Measurements from ENCODE around the gene ZBTB7A.
"Not testable (repeated sequence)": the region's sequence is repeated elsewhere in the genome, so short reads cannot be mapped to it uniquely, and the experiment has no call there.

Gene ZBTB7A

DNA sequence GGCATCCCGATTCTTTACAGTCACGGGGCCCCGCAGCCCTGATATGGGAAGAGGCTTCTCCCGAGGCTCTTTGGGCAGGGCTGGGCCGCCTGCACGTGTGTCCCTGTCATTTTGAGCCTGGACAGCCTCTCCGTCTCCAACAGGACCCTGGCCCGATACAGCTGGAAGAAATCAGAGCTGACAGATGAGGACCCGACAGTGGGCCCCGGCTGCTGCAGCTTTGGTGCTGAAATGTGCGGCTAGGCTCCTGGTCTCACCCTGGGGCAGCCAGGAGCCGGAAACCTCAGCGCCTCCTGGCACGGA is 55.9 kb downstream of the ZBTB7A start:
- Histone ChIP-seq H3K4me3 (ENCODE audit: low read length) (peak overlapping the region; percentile 21), H3K27me3 (ENCODE audit: control insufficient read depth, insufficient read depth, low read length) (no peaks in the 10 kb centered on the region), H3K27ac (ENCODE audit: low read depth, low read length) (peak overlapping the region; percentile 83), H3K4me1 (ENCODE audit: control insufficient read depth, insufficient read depth, low read length) (peaks cover 56% of the 10 kb centered on the region), H3K9ac (ENCODE audit: low read length) (peak overlapping the region; percentile 6), H3K36me3 (ENCODE audit: control insufficient read depth, insufficient read depth, low read length) (peaks cover 14% of the 10 kb centered on the region)

DNA sequence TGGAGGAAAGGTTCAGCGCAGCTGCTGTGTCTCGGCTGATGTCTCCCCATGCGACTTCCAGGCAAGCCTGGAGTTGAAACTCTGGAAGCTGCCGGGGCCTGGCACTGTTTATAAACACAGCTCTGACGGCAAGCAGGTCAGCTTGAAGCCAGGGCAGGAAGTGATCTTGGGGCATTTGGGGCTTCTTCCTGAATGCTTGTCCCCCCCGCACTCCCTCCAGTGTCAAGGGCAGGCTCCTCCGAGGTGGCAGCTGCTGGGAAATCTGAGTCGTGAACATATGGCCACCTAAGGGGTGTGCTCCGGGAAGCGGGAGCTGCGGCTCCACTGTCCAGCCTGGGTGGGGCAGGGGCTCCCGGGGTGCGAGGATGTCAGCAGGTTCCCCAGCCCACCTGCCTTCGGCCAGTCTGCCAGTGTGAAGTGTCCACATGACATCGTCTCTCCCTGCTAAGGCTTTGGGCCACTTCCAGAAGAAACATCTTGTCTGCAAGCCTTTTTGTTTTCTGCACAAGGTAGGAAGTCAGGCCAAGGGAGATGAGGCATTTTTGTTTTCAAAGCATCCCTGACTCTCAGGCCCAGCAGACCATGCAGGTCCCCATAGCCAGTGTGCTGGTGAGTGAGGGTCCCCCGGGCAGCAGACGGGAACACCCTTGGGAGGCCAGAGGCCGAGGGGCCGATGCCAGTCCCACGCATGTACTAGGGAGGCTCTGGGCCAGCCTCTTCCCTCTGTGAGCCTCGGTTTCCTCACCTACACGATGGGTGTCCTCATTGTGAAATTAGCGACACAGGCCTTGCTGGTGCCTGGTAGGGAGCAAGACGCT is 56.5 kb downstream of the ZBTB7A start:
- H3K4me3 ChIP-seq (ENCODE audit: low read length): peak overlapping the region; percentile 21

DNA sequence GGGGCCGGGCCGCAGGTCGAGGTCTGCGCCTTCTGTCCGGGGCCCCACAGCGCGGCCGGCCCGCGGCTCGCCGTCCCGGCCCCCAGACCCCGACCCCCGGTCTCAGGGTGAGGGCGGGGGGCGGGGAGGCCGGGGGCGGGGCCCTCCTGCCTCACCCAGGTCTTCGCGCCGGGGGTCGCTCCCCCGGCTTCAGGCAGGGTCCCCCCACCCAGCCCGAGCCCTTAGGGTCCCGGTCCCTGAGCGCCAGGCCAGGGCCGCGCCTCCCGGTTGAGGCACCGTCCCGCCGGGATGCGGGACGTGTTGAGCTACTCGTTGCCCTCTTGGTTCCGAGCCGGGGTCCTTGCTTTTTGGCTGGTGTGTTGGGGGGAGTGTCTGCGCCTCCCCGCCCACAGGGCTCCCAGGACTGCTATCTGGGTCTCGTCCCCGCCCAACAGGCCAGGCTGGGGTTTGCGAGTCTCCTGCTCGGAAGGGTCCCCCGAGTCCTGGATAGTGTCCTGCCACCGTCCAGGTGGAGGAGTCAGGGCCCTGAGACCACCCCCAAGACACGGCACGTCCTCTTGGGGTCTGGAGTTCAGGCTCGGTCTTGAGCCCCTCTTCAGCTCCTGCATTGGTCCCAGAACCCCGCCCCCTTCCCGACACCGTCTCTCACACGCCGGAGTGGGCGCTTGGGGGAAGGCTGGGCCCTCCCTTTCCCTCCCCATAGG is 58.7 kb downstream of the ZBTB7A start:
- Histone ChIP-seq H3K36me3 (ENCODE audit: control insufficient read depth, insufficient read depth, low read length) (peaks cover 4% of the 10 kb centered on the region), H3K27ac (ENCODE audit: low read depth, low read length) (peak overlapping the region; percentile 83), H3K9ac (ENCODE audit: low read length) (peak overlapping the region; percentile 77), H3K4me1 (ENCODE audit: control insufficient read depth, insufficient read depth, low read length) (peaks cover 35% of the 10 kb centered on the region), H3K27me3 (ENCODE audit: control insufficient read depth, insufficient read depth, low read length) (no peaks in the 10 kb centered on the region), H3K4me3 (ENCODE audit: low read length) (peak overlapping the region; percentile 97)

More for the DNA sequence above, 56.5 kb downstream of the ZBTB7A start:
- peaks cover 14% of the 10 kb centered on the region for H3K36me3 ChIP-seq (ENCODE audit: control insufficient read depth, insufficient read depth, low read length)
- peak overlapping the region; percentile 24 for H3K9ac ChIP-seq (ENCODE audit: low read length)
- H3K27ac ChIP-seq (ENCODE audit: low read depth, low read length): peak overlapping the region; percentile 83
- no peaks in the 10 kb centered on the region for H3K27me3 ChIP-seq (ENCODE audit: control insufficient read depth, insufficient read depth, low read length)
- H3K4me1 ChIP-seq (ENCODE audit: control insufficient read depth, insufficient read depth, low read length): peaks cover 50% of the 10 kb centered on the region

- peaks cover 33% of the 10 kb centered on the region for H3K4me1 ChIP-seq (ENCODE audit: control insufficient read depth, insufficient read depth, low read length)
- H3K9ac ChIP-seq (ENCODE audit: low read length): peak within 1 kb of the TSS; percentile 77
- H3K27me3 ChIP-seq (ENCODE audit: control insufficient read depth, insufficient read depth, low read length): no peaks in the 10 kb centered on the region
- peaks cover 2% of the 10 kb centered on the region for H3K36me3 ChIP-seq (ENCODE audit: control insufficient read depth, insufficient read depth, low read length)
- H3K4me3 ChIP-seq (ENCODE audit: low read length): peak within 1 kb of the TSS; percentile 97
- peak within 1 kb of the TSS; percentile 89 for H3K27ac ChIP-seq (ENCODE audit: low read depth, low read length)
Measured at GRCh38 chr19:4007021-4007835, 59.5 kb downstream of the ZBTB7A start, which contains the start of gene PIAS4. Gene PIAS4 (plus strand): TSS chr19:4007736. CDS start chr19:4007761, 25 bp downstream.

GRCh38 chr19:4005436-4005835 is 61.3 kb downstream of the ZBTB7A start:
- H3K9ac ChIP-seq (ENCODE audit: low read length); H3K4me3 ChIP-seq (ENCODE audit: low read length); H3K27ac ChIP-seq (ENCODE audit: low read depth, low read length); H3K27me3 ChIP-seq (ENCODE audit: control insufficient read depth, insufficient read depth, low read length); H3K36me3 ChIP-seq (ENCODE audit: control insufficient read depth, insufficient read depth, low read length): not testable (repeated sequence)
- peaks cover 19% of the 10 kb centered on the region for H3K4me1 ChIP-seq (ENCODE audit: control insufficient read depth, insufficient read depth, low read length)

GRCh38 chr19:4000798-4001197 is 65.9 kb downstream of the ZBTB7A start:
- H3K4me3 ChIP-seq (ENCODE audit: low read length); H3K27me3 ChIP-seq (ENCODE audit: control insufficient read depth, insufficient read depth, low read length); H3K9ac ChIP-seq (ENCODE audit: low read length); H3K36me3 ChIP-seq (ENCODE audit: control insufficient read depth, insufficient read depth, low read length); H3K4me1 ChIP-seq (ENCODE audit: control insufficient read depth, insufficient read depth, low read length); H3K27ac ChIP-seq (ENCODE audit: low read depth, low read length): not testable (repeated sequence)

DNA sequence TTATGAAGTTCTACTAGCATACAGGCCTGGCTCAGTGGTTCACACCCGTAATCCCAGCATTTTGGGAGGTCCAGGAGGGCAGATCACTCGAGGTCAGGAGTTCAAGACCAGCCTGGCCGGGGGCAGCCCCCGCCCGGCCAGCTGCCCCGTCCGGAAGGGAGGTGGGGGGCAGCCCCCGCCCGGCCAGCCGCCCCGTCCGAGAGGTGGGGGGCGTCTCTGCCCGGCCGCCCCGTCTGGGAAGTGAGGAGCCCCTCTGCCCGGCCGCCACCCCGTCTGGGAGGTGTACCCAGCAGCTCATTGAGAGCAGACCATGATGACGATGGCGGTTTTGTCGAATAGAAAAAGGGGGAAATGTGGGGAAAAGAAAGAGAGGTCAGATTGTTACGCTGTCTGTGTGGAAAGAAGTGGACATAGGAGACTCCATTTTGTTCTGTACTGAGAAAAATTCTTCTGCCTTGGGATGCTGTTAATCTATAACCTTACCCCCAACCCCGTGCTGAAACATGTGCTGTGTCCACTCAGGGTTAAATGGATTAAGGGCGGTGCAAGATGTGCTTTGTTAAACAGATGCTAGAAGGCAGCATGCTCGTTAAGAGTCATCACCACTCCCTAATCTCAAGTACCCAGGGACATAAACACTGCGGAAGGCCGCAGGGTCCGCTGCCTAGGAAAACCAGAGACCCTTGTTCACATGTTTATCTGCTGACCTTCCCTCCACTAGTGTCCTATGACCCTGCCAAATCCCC is 67.9 kb downstream of the ZBTB7A start:
- not testable (repeated sequence) for H3K9ac ChIP-seq (ENCODE audit: low read length); H3K4me1 ChIP-seq (ENCODE audit: control insufficient read depth, insufficient read depth, low read length); H3K27me3 ChIP-seq (ENCODE audit: control insufficient read depth, insufficient read depth, low read length); H3K27ac ChIP-seq (ENCODE audit: low read depth, low read length); H3K36me3 ChIP-seq (ENCODE audit: control insufficient read depth, insufficient read depth, low read length); H3K4me3 ChIP-seq (ENCODE audit: low read length)

DNA sequence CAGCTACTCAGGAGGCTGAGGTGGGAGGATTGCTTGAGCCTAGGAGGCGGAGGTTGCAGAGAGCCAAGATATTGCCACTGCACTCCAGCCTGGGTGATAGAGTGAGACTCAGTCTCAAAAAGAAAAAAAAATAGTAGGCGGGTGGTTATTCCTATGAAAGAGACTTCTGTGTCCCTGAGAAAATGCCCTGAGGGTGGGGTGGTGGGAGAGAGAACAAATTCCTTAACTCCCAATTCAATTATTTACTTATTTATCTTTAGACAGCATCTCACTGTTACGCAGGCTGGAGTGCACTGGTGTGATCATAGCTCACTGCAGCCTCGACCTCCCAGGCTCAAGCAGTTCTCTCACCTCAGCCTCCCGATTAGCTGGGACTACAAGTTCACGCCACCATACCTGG is 71.1 kb downstream of the ZBTB7A start:
- H3K4me1 ChIP-seq (ENCODE audit: control insufficient read depth, insufficient read depth, low read length): no peaks in the 10 kb centered on the region
- no peaks in the 10 kb centered on the region for H3K27me3 ChIP-seq (ENCODE audit: control insufficient read depth, insufficient read depth, low read length)
- no peak overlapping the region for H3K4me3 ChIP-seq (ENCODE audit: low read length)
- no peak overlapping the region for H3K9ac ChIP-seq (ENCODE audit: low read length)
- no peaks in the 10 kb centered on the region for H3K36me3 ChIP-seq (ENCODE audit: control insufficient read depth, insufficient read depth, low read length)
- no peak overlapping the region for H3K27ac ChIP-seq (ENCODE audit: low read depth, low read length)
